GM12892 (cell line): Measurements from ENCODE around the gene F13A1.

ENCODE experiments used
- POLR2A ChIP-seq: IDR thresholded peaks from 2 replicates; pipeline ENCODE4 v1.6.1; 2011; ENCODE audit warnings: low read depth, low read length, control low read depth
- POLR2AphosphoS5 ChIP-seq: IDR thresholded peaks from 2 replicates; pipeline ENCODE4 v1.6.1; 2011; ENCODE audit warnings: low read depth, low read length, control low read depth

- TF ChIP-seq POLR2AphosphoS5: no peak
- TF ChIP-seq POLR2A: no peak
These were observed 36.7 kb downstream of the F13A1 start for GRCh38 chr6:6283746-6284145.
